Measurements from ENCODE around the gene RERE. TPM values are rescaled to one million over a fixed set of nuclear protein-coding genes. Genes with fewer than 3 reads are reported as not detected.

RERE gene
- total and polyA plus RNA-seq, 2 experiments from 2014 or later, result 39.8 to 62.8 TPM

DNA sequence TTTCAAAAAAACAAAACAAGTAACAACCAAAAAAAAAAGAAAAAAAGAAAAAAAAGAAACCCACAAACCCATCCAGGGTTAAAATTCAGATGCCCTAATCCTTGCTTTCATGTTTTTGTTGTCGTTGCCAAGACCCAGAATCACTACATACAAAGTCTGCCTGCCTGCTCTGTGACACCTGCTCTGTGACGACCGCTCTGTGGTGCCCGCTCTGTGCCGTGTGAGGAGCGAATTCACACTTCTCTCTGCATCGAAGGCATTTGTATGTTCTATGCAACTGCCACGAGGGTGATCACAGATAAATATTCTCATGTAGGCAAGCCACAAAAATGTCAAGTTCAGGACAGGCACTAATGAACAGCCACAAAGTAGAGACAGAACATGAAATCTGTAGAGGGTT, 321.0 kb downstream of the RERE start:
- no peak overlapping the region for H3K27ac ChIP-seq
- H4K20me1 ChIP-seq (ENCODE audit: insufficient read depth, poor library complexity, severe bottlenecking), result no peaks in the 10 kb centered on the region
- no peaks in the 10 kb centered on the region for H3K4me1 ChIP-seq (ENCODE audit: insufficient read depth)
- H3K9me3 ChIP-seq (ENCODE audit: low read depth), result no peaks in the 10 kb centered on the region
- TF ChIP-seq, protein P1, sequence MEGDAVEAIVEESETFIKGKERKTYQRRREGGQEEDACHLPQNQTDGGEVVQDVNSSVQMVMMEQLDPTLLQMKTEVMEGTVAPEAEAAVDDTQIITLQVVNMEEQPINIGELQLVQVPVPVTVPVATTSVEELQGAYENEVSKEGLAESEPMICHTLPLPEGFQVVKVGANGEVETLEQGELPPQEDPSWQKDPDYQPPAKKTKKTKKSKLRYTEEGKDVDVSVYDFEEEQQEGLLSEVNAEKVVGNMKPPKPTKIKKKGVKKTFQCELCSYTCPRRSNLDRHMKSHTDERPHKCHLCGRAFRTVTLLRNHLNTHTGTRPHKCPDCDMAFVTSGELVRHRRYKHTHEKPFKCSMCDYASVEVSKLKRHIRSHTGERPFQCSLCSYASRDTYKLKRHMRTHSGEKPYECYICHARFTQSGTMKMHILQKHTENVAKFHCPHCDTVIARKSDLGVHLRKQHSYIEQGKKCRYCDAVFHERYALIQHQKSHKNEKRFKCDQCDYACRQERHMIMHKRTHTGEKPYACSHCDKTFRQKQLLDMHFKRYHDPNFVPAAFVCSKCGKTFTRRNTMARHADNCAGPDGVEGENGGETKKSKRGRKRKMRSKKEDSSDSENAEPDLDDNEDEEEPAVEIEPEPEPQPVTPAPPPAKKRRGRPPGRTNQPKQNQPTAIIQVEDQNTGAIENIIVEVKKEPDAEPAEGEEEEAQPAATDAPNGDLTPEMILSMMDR (IDR thresholded peaks at IDR 0.05; ENCODE audit: poor library complexity), result no peak
- TF ChIP-seq EZH2phosphoT487 (IDR thresholded peaks at IDR 0.05; ENCODE audit: low read depth, severe bottlenecking, unreplicated experiment), result no peak
- TF ChIP-seq EZH2 (IDR thresholded peaks at IDR 0.05; ENCODE audit: borderline replicate concordance), result no peak
- WGBS (ENCODE audit: low lambda C conversion rate, missing lambda C conversion rate), result 91% methylated on average over 8 of the region's 8 CpGs
- H3K79me2 ChIP-seq, result peaks cover 23% of the 10 kb centered on the region
- H3K4me3 ChIP-seq, result no peak overlapping the region
- H2AFZ ChIP-seq, result no peak overlapping the region
- H3K9me2 ChIP-seq (replicated peaks; ENCODE audit: insufficient read depth), result no peaks in the 10 kb centered on the region
- no peak overlapping the region for H3K4me2 ChIP-seq
- no peaks in the 10 kb centered on the region for H3K36me3 ChIP-seq (replicated peaks; ENCODE audit: insufficient read depth, low read depth)
- no peaks in the 10 kb centered on the region for H3K27me3 ChIP-seq
- no peak for DNase-seq (ENCODE audit: low spot score)

DNA sequence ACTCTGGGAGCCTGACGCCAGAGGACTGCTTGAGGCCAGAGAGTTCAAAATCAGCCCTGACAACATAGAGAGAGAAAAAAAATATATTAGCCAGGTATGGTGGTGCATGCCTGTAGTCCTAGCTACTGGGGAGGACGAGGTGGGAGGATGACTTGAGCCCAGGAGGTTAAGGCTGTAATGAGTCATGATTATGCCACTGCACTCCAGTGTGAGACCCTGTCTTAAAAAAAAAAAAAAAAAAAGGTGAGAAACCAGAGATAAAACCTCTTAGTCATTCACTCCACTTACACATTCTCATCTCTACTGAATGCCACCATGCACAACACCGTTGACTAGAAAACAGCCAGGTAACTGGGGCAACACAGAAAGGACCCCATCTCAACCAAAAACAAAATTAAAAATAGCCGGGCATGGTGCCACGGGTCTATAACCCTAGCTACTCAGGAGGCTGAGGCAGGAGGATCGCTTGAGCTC, 321.5 kb downstream of the RERE start:
- peaks cover 27% of the 10 kb centered on the region for H3K79me2 ChIP-seq
- no peaks in the 10 kb centered on the region for H3K36me3 ChIP-seq (replicated peaks; ENCODE audit: insufficient read depth, low read depth)
- H3K4me1 ChIP-seq (ENCODE audit: insufficient read depth), result no peaks in the 10 kb centered on the region
- H3K4me3 ChIP-seq, result no peak overlapping the region
- no peaks in the 10 kb centered on the region for H4K20me1 ChIP-seq (ENCODE audit: insufficient read depth, poor library complexity, severe bottlenecking)
- no peaks in the 10 kb centered on the region for H3K9me3 ChIP-seq (ENCODE audit: low read depth)
- no peaks in the 10 kb centered on the region for H3K27me3 ChIP-seq
- no peaks in the 10 kb centered on the region for H3K9me2 ChIP-seq (replicated peaks; ENCODE audit: insufficient read depth)
- no peak for DNase-seq (ENCODE audit: low spot score)
- no peak overlapping the region for H3K4me2 ChIP-seq
- no peak overlapping the region for H2AFZ ChIP-seq
- TF ChIP-seq, protein P1 (IDR thresholded peaks at IDR 0.05; ENCODE audit: poor library complexity), result no peak
- TF ChIP-seq EZH2 (IDR thresholded peaks at IDR 0.05; ENCODE audit: borderline replicate concordance) (no peak), EZH2phosphoT487 (IDR thresholded peaks at IDR 0.05; ENCODE audit: low read depth, severe bottlenecking, unreplicated experiment) (no peak)
- H3K27ac ChIP-seq, result no peak overlapping the region
- 93% methylated on average over 6 of the region's 6 CpGs for WGBS (ENCODE audit: low lambda C conversion rate, missing lambda C conversion rate)

DNA sequence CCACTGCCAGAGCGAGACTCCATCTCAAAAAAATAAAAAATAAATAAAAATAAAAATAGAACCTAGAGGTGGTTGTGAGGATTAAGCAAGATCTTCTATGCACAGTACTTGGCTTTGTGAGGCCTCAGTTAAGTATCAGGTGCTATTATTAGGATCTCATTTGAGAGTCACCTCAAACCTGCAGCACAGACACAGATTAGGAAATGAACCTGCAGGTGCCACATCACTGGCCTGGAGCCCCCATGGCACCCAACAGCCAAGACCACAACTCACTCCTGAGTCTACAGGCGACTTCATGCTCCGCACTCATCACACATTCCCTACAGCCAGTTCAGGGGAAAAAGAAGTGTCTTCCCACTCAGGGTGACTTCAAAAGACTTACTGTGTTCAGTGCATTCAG, 322.8 kb downstream of the RERE start:
- Histone ChIP-seq H3K4me1 (ENCODE audit: insufficient read depth) (no peaks in the 10 kb centered on the region), H3K27me3 (no peaks in the 10 kb centered on the region), H3K27ac (no peak overlapping the region), H3K36me3 (replicated peaks; ENCODE audit: insufficient read depth, low read depth) (no peaks in the 10 kb centered on the region), H3K9me3 (ENCODE audit: low read depth) (no peaks in the 10 kb centered on the region), H3K79me2 (peaks cover 27% of the 10 kb centered on the region), H2AFZ (no peak overlapping the region), H3K4me2 (no peak overlapping the region), H3K4me3 (no peak overlapping the region), H4K20me1 (ENCODE audit: insufficient read depth, poor library complexity, severe bottlenecking) (no peaks in the 10 kb centered on the region), H3K9me2 (replicated peaks; ENCODE audit: insufficient read depth) (no peaks in the 10 kb centered on the region)
- 96% methylated on average over 3 of the region's 3 CpGs for WGBS (ENCODE audit: low lambda C conversion rate, missing lambda C conversion rate)
- no peak for DNase-seq (ENCODE audit: low spot score)
- TF ChIP-seq EZH2phosphoT487 (IDR thresholded peaks at IDR 0.05; ENCODE audit: low read depth, severe bottlenecking, unreplicated experiment) (no peak), EZH2 (IDR thresholded peaks at IDR 0.05; ENCODE audit: borderline replicate concordance) (no peak)
- TF ChIP-seq, protein P1 (IDR thresholded peaks at IDR 0.05; ENCODE audit: poor library complexity), result no peak

Data from hepatocyte (in vitro differentiated cells).